OCI-LY3 (cell line): Measurements from ENCODE around the gene SUN5.

Experiments used
- H2AFZ ChIP-seq: fragments of 200-600, 300-600 bp; shearing (Covaris generic); 2 replicates; pipeline ENCODE4 v1.6.0; 2014; ENCODE audit warnings: antibody characterized with exemption, low read depth, low read length
- H3K27ac ChIP-seq: fragments of 200-600, 300-600 bp; sonication (generic); 2 replicates; pipeline ENCODE4 v1.5.1; 2014; ENCODE audit warnings: mild to moderate bottlenecking, low read length, moderate library complexity, mixed read lengths
- H3K27me3 ChIP-seq: fragments of 200-600, 300-600 bp; sonication (generic); 2 replicates; pipeline ENCODE4 v1.6.1; 2014; ENCODE audit warnings: low read depth, low read length, mixed read lengths
- H3K36me3 ChIP-seq: fragments of 200-600, 300-600 bp; sonication (generic); replicated peaks from 2 replicates; pipeline ENCODE3; 2014; ENCODE audit warnings: low read depth, low read length, mixed read lengths
- H3K4me1 ChIP-seq: fragments of 300-600, 200-600 bp; sonication (generic); 2 replicates; pipeline ENCODE4 v1.6.1; 2014; ENCODE audit warnings: low read length, mixed read lengths
- H3K4me2 ChIP-seq: fragments of 200-600, 300-600 bp; sonication (generic); 2 replicates; pipeline ENCODE4 v1.6.1; 2014; ENCODE audit warnings: low read length, mixed read lengths
- H3K4me3 ChIP-seq: fragments of 300-600, 200-600 bp; sonication (generic); 2 replicates; pipeline ENCODE4 v1.5.1; 2014; ENCODE audit warnings: antibody characterized with exemption, mild to moderate bottlenecking, low read length, moderate library complexity
- H3K79me2 ChIP-seq: fragments of 300-600, 200-600 bp; shearing (Covaris generic); 2 replicates; pipeline ENCODE4 v1.6.1; 2014; ENCODE audit warnings: mild to moderate bottlenecking, low read length, mixed read lengths
- H3K9ac ChIP-seq: fragments of 300-600, 200-600 bp; shearing (Covaris generic); 2 replicates; pipeline ENCODE4 v1.6.0; 2014; ENCODE audit warnings: mild to moderate bottlenecking, low read length, moderate library complexity
- H3K9me3 ChIP-seq: fragments of 200-600, 300-600 bp; shearing (Covaris generic); 2 replicates; pipeline ENCODE4 v1.6.1; 2014; ENCODE audit warnings: low read length, mixed read lengths; ENCODE audit not compliant: insufficient read depth
- H4K20me1 ChIP-seq: fragments of 200-600, 300-600 bp; sonication (generic); 2 replicates; pipeline ENCODE4 v1.6.1; 2016; ENCODE audit warnings: low read length, mixed read lengths; ENCODE audit not compliant: insufficient read depth
- EZH2phosphoT487 ChIP-seq: fragments of 200-600 bp; shearing (Covaris generic); IDR thresholded peaks from 2 replicates; pipeline ENCODE4 v1.6.1; 2018; ENCODE audit warnings: antibody characterized with exemption, mixed run types, low read depth
- TF ChIP-seq, protein P1 (sequence below): fragments of 200-600, 300-600 bp; sonication (generic); IDR thresholded peaks from 2 replicates; pipeline ENCODE4 v1.5.1; 2014; ENCODE audit warnings: antibody characterized with exemption, low read length, low read depth

The SUN5 gene

DNA sequence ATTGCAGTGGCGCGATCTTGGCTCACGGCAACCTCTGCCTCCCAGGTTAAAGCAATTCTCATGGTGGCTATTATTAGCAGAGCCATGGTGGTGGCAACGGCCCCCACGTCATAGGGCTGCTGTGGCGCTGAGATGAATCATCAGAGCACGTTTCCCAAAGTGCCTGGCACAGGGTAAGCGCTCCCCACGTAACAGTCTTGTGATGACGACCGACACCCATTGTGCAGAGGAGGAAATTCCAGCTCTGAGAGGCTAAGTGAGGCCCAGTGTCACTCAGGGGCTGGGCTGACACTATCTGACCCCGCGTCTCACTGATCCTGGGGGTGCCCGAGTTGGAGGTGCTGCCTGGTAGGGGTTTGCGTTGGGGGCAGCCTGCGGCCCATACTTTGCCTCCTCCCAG is 16.2 kb downstream of the SUN5 start:
- Histone ChIP-seq H3K4me2 (no peak overlapping the region), H3K36me3 (no peaks in the 10 kb centered on the region), H3K9ac (no peak overlapping the region), H3K4me3 (no peak overlapping the region), H3K4me1 (peaks cover 26% of the 10 kb centered on the region), H2AFZ (no peak overlapping the region), H3K27me3 (no peaks in the 10 kb centered on the region), H4K20me1 (no peaks in the 10 kb centered on the region), H3K27ac (no peak overlapping the region), H3K9me3 (no peaks in the 10 kb centered on the region), H3K79me2 (no peaks in the 10 kb centered on the region)
- TF ChIP-seq, protein P1, sequence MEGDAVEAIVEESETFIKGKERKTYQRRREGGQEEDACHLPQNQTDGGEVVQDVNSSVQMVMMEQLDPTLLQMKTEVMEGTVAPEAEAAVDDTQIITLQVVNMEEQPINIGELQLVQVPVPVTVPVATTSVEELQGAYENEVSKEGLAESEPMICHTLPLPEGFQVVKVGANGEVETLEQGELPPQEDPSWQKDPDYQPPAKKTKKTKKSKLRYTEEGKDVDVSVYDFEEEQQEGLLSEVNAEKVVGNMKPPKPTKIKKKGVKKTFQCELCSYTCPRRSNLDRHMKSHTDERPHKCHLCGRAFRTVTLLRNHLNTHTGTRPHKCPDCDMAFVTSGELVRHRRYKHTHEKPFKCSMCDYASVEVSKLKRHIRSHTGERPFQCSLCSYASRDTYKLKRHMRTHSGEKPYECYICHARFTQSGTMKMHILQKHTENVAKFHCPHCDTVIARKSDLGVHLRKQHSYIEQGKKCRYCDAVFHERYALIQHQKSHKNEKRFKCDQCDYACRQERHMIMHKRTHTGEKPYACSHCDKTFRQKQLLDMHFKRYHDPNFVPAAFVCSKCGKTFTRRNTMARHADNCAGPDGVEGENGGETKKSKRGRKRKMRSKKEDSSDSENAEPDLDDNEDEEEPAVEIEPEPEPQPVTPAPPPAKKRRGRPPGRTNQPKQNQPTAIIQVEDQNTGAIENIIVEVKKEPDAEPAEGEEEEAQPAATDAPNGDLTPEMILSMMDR, result no peak
- no peak for TF ChIP-seq EZH2phosphoT487

DNA sequence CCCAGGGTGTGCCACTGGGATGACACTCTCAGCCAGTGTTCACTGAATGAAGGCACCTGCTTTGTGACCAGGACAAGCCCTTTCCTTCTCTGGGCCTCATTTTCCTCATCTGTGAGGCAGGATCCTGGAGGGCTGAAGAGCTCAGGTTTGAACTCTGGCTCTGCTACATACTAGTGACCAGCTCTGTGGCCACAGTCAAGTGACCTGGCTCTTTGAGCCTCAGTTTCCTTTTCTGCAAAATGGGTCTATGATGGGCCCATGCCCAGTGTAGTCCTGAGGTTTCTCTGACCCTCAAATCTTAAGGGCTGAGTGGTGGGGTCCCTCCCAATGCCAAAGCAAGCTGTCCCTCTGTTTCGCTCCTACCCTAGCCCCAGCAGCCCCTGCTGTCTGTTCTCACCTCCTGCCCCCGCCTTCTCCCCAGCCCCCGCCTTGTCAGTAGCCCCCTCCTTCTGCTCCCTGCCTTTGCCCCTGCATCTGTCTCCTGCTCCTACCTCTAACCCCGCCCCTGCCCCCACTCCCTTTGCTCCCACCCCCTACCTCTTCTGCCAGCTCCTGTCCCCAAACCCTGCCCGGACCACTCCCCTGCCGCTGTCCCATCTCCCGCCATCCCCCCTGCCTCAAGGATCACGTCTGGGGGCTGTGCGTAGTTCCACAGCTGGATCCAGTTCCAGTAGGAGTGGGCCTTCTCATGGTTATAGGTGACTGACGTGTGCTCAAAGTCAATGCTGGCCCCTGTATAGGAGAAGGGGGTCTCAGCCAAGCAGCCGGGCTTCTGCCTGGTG is 17.0 kb downstream of the SUN5 start:
- H3K27me3 ChIP-seq, result no peaks in the 10 kb centered on the region
- no peak overlapping the region for H3K4me2 ChIP-seq

GRCh38 chr20:32986331-32986966 is 17.8 kb downstream of the SUN5 start:
- H3K36me3 ChIP-seq, result no peaks in the 10 kb centered on the region
- no peaks in the 10 kb centered on the region for H3K79me2 ChIP-seq
- no peaks in the 10 kb centered on the region for H3K27me3 ChIP-seq
- TF ChIP-seq, protein P1, result no peak
- no peak for TF ChIP-seq EZH2phosphoT487
- H4K20me1 ChIP-seq, result no peaks in the 10 kb centered on the region
- no peak overlapping the region for H3K4me2 ChIP-seq
- no peak overlapping the region for H3K4me3 ChIP-seq
- no peak overlapping the region for H3K27ac ChIP-seq
- no peak overlapping the region for H2AFZ ChIP-seq
- H3K9me3 ChIP-seq, result no peaks in the 10 kb centered on the region
- no peak overlapping the region for H3K9ac ChIP-seq
- peaks cover 11% of the 10 kb centered on the region for H3K4me1 ChIP-seq

More for the DNA sequence above, 17.0 kb downstream of the SUN5 start:
- no peak overlapping the region for H3K27ac ChIP-seq
- H2AFZ ChIP-seq, result no peak overlapping the region
- H3K9ac ChIP-seq, result no peak overlapping the region
- H3K4me1 ChIP-seq, result peaks cover 18% of the 10 kb centered on the region
- no peaks in the 10 kb centered on the region for H3K36me3 ChIP-seq
- no peak for TF ChIP-seq EZH2phosphoT487
- TF ChIP-seq, protein P1, result no peak
- no peaks in the 10 kb centered on the region for H3K9me3 ChIP-seq
- no peaks in the 10 kb centered on the region for H4K20me1 ChIP-seq
- H3K79me2 ChIP-seq, result no peaks in the 10 kb centered on the region
- H3K4me3 ChIP-seq, result no peak overlapping the region

DNA sequence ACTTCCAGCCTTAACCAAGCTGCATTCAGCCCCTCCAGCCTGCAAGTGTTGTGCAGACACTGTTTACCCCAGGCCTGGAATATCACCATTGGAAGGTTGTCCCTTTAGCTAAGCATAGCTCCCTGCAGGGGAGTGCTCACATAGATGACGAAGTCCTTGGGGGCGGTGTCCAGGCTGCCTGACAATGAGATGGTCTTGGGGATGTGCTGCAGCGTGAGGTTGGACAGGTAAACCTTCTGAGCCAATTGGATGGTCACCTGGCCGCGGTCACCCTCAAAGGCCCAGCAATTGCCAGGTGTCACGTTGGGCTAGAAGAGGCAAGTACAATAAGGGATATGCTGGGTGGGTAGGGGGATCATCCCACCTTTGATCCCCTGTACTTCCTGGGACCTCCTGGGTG is 18.6 kb downstream of the SUN5 start:
- peaks cover 2% of the 10 kb centered on the region; the same call in 1 of the 2 replicates for H3K4me1 ChIP-seq
- H2AFZ ChIP-seq, result no peak overlapping the region

More for the DNA sequence above, 18.6 kb downstream of the SUN5 start:
- Histone ChIP-seq H3K9me3 (no peaks in the 10 kb centered on the region), H3K79me2 (no peaks in the 10 kb centered on the region), H3K27ac (no peak overlapping the region), H4K20me1 (no peaks in the 10 kb centered on the region), H3K9ac (no peak overlapping the region), H3K36me3 (no peaks in the 10 kb centered on the region), H3K27me3 (no peaks in the 10 kb centered on the region), H3K4me2 (no peak overlapping the region), H3K4me3 (no peak overlapping the region)
- TF ChIP-seq EZH2phosphoT487, result no peak
- TF ChIP-seq, protein P1, result no peak
